NCI-H226 (cell line): ENCODE measurements around the gene FNIP2.
"Not testable (repeated sequence)": the region's sequence is repeated elsewhere in the genome, so short reads cannot be mapped to it uniquely, and the experiment has no call there.

Experiments
- DNase-seq: peaks from one replicate; pipeline ENCODE4 v3.0.0-alpha.2; 2015

FNIP2 gene

DNA sequence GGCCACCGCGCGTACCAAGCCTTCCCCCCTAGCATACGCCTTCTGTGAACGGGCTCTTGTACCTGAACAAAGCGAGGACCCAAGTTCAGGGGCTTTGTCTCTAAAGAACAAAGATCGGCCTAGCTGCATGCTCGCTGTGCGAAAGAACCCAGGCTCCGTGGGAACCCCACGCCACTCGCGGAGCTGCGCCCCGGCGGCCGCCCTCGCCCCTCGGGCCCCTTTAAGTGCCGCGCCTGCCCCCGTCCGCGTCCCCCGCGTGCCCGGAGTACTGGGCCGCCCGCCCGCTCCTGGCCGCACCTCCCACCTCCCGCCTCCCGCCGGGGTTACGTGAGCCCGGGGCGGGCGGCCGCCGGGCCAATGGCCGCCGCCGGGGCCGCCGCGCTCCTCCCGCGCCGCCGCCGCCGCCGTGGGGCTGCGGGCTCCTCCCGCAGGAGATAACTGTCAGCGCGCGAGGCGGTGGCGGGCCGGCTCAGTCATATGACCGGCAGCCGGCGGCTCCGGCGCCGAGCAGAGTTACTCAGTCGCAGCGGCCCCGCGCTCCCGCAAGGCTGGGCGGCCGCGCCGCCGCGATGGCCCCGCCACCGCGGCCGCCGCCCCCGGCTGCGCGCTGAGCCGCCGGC lies at the start of gene FNIP2:
TSS of gene FNIP2 (plus strand) at position 472 of the 620 bp plus-strand sequence. CDS start 187 bp downstream, outside the sequence.
- peak; percentile 58 for DNase-seq

DNA sequence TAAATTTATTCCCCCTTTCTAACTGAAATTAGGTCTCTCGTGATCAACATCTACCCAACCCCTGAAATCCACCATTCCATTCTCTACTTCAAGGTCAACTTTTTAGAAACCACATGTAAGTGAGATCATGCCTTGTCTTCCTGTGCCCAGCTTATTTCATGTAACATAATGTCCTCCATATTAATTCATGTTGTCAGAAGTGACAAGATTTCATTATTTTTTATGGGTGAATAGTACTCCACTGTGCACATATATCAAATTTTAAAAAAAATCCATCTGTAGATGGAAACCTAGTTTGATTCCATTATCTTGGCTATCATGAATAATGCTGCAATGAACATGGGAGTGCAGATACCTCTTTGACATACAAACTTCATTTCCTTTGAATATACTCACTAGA lies 47.1 kb upstream of the FNIP2 start:
- no peak for DNase-seq

DNA sequence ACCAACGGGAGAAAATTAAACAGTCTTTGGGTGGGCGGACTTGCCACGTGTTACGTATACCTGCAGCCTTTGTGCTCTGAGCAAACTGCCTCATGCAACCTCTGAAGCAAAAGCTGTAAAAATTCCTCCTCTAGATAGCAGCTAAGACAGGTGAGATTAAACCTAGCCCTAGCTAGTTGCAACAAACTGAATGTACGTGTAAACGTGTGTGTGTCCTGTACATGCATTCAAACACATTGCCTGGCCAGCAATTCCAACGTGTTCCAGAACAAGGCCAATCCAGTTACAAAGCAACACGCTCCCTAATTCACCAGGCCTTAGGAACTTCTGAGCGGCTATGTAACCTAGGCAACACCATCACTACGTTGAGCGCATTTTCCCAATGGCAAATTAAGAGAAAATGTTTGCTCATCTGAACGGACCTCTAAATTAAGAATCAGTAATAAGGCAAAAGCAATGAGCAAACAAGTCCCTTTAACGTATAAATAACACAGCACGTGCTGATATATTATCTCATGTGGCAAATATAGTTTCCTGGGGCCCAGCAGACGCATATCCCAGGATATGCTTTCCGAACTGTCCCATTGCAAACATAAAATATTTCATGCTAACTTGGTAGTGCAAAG lies 46.4 kb upstream of the FNIP2 start:
- no peak for DNase-seq

DNA sequence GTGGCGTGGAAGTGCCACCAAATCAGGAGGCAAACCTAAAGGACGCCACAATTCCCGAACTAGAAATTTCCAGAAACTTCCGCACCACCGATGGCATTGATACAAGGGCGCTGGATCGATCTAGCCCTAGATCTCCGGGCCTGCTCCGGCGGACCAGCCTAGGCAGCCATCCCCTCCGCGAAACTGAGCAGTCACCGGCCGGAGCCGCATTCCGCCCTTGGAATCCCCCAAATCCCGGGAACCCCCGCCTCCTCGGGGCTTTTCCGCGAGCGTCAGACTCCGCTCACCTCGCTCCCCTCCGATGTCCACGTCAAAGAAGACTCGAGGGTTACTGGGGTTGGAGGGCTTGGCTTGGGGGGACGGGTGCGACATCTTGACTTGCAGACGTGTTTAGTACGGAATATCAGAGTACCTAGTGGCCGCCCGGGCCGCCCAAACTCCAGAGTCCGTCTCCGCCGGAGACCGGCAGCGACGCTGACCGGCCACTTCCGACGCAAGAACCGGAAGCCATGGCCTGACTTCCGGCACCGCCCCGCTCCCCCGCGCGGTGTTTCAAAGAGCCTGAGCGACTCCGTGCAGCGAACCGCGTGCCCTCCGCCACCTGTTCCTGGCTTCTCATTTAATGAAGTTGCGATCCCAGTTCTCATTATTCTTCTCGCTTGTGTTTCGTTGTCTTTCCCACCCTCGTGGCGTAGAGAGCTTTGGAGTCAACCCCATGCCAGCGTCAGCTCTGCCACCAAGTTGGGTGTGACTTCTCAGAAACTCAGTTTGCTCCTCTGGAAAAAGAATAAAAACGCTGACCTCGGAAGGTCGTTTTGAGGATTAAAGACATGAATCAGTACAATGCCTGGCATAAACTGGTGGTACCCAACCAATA lies 45.7 kb upstream of the FNIP2 start, which contains the start of gene PPID:
TSS of gene PPID (minus strand) at position 480 of the 877 bp plus-strand sequence. CDS start at position 372, 108 bp downstream.
- DNase-seq = peak; percentile 66

DNA sequence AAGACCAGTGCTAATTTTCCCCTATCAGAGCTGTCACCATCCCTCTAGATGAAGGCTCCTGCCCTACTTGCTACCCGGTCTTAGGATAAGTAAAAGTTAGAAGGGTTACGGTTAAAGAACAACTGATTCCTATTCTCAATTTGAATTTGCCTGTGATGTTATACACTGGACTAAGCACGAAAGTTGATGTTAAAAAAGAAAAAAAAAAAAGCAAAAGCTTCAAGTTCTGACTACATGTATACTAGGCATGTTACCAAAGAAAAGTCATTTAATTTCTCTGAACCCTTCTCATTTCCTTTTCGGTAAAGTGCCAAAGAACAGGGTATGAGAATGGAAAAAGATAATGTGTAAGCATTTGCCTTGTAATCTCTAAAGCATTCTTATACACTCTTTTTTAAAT lies 44.2 kb upstream of the FNIP2 start:
- no peak for DNase-seq

DNA sequence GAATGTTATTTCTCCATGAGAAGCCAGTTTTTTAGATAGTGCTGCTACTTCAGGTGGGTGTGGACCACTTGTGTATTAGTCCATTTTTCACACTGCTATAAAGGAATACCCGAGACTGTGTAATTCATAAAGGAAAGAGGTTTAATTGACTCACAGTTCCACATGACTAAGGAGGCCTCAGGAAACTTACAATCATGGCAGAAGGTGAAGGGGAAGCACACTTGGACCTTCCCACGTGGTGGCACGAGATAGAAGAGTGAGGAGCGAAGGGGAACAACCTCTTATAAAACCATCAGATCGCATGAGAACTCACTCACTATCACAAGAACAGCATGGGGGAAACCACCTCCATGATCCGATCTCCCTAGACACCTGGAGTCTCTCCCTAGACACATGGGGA lies 42.2 kb upstream of the FNIP2 start:
- no peak for DNase-seq

DNA sequence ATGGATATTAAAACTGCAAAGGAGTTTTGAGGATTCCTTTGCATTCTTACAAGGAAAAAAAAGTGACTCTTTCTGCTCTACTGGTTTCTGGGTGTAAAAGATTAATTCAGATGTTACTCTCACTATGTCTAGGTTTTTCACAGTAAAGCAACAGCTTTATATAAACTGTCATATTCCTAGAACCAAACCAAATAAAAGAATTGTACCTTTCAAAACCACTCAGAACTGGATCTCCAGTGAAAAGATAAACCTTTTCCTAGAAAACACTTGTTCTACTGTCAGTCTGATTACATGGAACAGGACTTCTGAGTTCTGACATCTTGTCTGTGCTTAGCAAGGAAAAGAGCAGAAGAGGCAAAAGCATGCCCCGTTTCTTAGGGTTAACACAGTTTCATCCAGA lies 40.6 kb upstream of the FNIP2 start:
- no peak for DNase-seq

DNA sequence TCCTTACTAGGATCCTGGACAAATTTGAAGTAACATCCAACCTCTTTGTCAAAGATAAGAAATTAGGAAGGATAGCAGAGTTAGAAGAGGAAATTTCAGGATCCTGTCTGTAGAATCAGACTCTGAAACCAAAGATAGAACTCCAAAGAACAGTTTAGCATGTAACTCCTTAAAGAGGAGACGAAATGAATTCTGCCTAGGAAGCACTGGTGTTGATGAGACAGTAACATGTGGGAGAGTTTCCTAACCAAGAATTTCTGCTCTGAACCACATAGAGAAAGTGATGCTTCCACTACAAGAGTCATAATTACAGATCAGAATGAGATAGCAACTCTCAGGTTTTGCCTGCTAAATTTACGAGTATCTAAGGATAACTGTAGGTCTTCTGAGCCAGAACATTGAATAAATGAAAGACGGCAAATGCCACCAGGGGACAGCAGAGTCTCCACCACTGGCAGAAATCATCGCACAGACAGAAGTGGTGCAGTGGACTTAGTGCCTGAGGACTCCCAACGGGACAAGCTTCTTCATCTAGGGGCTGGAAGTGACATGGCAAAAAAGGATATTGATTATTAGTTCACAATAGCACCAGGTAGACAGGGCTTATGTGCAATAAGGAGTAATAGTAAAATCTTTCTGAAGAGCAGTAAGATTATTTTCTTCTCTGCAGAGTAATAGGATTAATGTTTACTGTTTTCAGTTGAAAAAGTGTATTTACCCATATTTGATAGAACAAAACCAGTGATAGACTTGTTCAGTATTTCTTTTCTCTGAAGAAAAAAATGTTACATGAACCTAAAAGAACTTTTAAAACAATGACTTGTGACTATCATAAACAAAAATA lies 38.9 kb upstream of the FNIP2 start:
- peak; percentile 3 for DNase-seq

DNA sequence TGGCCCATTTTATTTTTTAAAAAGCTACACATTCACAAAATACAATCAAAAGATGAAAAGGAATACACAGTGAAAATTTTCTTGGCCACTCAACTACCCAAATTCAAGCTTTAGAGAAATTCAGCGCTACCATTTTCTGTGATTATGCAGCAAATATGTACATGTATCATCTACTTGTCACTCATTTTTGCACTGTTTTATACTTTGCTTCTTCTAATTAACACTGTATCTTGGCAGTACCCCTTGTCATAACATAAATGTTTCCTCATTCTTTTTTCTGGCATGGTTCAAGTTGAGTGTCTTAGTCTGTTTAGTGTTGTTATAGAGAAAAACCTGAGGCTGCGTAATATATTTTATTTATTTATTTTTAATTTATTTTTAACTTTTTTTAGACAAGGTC lies 30.0 kb upstream of the FNIP2 start:
- DNase-seq = no peak

DNA sequence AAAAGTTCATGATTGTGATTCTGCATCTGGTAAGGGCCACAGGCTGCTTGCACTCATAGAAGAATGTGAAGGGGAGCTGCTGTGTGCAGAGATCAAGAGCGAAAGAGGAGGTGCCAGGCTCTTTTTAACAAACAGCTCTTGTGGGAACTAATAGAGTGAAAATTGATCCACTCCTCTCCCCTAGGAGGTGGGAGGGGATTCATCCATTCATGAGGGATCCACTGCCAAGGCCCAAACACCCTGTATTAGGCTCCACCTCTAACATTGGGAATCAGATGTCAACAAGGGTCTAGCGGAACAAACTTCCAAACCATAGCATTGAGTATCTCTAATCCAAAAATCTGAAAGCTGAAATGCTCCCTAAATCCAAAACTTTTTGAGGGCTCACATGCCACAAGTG lies 29.2 kb upstream of the FNIP2 start:
- no peak for DNase-seq

DNA sequence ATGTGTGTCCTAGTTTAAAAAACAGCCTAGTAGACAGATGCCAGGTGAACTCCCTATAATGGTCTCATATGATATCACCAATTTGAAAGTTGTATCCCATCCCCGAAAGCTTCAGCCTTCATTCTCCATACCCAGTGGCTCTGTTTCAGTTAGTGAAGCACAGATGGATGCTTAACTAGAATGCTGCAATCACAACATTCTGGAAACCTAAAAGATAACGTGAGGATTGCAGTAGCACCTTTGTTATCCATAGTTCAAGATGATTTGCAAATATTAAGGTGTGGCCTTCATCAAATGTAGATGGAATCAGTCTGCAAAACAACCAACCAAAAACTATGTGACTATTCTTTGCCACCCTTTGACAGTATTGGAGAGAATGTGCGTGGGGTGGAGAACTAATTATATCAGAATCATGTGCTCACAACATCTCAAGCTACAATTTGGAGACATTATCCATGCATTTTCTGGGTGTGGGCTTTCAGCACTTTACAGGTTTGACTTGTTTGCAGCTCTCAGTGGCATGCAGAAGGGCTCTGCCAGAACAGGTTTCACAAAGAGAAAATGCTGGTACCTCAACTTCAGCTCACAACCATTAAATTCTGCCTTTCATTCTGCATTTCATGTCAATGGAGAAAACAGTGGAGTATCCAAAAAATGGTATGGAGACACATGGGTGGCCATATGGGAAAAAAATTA lies 27.4 kb upstream of the FNIP2 start:
- no peak for DNase-seq

DNA sequence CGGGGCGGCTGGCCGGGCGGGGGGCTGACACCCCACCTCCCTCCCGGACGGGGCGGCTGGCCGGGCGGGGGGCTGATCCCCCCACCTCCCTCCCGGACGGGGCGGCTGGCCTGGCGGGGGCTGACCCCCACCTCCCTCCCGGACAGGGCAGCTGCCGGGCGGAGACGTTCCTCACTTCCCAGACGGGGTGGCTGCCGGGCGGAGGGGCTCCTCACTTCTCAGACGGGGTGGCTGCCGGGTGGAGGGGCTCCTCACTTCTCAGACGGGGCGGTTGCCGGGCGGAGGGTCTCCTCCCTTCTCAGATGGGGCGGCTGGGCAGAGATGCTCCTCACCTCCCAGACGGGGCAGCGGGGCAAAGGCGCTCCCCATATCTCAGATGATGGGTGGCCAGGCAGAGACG lies 22.3 kb upstream of the FNIP2 start:
- not testable (repeated sequence) for DNase-seq

DNA sequence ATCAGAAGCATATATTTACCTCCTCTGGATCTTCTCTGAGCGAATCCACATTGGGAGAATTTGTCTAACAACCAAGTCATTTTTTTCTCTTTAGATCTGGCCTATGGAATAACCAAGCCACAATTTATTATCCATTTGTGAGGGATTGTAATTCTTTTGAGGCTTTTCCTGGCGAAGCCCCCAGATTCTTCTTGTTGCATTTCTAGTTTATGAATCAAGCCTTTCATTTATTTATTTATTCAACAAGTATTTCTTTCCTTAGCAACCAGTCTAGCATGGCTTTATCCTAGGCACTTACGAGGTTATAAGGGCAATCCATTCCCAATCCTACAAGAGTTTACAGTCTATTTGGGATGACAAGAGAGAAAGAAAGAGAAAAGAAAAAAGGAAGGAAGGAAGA lies 18.4 kb upstream of the FNIP2 start:
- DNase-seq = peak; percentile 2

DNA sequence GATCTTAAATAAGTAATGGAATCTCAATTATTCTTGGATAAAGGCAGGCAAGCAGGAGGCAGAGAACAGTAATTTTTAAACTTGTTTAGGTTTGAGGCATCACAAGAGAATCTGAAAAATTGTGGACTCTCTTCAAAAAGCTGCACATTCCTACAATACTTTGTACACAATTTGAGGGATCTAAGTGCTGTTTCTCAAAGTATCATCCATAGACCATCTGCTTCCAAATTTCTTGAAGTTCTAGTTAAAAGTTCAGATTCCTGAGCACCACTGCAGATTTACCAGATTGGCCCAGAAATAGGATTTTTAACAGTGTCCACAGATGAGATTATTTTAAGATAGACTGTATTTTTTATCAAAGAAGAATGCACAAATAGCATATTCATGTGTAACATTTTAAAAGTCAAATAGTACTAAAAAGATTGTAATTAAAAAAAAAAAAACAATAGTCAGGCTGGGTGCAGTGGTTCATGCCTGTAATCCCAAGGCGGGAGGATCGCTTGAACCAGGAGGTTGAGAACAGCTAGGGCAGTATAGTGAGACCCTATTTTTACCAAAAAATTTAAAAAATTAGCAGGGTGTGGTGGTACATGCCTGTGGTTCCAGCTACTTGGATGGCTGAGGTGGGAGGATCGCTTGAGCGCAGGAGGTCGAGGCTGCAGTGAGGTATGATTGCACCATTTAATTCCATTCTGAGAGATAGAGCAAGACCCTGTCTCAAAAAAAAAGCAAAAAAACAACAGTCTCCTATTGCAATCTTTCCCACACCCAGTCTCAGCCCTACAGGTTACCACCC lies 14.2 kb upstream of the FNIP2 start:
- peak; percentile 24 for DNase-seq

DNA sequence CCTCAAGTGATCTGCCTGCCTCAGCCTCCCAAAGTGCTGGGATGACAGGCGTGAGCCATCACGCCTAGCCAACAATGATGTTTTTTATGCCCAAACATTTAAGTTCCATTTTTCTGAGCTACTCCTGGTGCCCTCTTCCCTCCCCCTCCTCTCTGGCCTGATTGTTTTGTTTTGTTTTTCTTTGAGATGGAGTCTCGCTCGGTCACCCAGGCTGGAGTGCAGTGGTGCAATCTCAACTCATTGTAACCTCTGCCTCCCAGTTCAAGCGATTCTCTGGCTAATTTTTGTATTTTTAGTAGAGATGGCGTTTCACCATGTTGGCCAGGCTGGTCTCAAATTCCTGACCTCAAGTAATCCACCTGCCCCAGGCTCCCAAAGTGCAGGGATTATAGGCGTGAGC lies 13.0 kb upstream of the FNIP2 start:
- DNase-seq = not testable (repeated sequence)

DNA sequence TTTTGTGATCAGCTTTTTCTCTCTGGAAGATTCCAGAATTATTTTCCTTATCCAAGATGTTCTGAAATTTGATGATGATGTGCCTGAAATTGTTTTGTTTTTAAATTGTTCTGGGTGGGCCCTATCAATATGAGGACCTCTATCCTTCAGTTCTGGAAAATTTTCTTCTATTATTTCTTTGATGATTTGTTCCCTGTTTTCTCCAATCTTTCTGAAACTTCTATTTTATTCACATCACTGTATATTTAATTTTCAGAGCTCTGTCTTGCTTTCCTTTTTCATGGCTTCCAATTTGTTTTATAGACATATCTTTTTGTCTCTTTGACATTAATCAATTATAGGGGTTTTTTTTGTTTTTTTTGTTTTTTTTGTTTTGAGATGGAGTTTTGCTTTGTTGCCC lies 12.2 kb upstream of the FNIP2 start:
- DNase-seq = no peak

DNA sequence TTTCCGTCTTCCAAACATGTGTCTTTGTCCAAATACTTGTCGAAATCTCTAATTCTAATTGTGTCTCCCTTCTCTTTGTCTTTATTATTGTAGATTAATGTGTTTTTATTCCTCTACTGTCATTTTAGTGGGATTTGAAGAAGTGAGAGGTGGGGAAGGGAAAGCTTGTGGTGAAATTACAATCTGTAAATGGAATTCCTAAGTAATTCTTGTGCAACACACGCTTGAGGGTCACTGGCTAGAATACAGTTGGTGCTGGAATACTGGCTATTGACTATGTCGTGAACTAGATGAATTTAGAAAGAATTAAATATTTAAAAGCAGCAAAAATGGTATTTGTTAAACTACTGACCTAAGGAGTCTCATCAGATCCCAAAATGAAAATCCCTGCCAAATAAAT lies 10.7 kb upstream of the FNIP2 start:
- peak; percentile 9 for DNase-seq

DNA sequence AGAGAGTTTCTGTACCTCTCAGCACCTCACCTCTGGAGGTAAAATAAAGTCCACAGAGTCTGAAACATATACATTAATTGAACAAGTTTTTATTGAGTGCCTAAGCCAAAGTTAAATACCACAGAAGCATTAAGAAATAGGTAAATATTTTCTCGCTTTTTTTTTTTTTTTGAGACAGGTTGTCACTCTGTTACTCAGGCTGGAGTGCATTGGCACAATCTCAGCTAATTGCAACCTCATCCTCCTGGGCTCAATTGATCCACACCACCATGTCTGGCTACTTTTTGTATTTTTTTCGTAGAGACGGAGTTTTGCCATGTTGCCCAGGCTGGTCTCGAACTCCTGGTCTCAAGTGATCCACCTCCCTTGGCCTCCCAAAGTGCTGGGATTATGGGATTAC lies 10.1 kb upstream of the FNIP2 start:
- DNase-seq = no peak

DNA sequence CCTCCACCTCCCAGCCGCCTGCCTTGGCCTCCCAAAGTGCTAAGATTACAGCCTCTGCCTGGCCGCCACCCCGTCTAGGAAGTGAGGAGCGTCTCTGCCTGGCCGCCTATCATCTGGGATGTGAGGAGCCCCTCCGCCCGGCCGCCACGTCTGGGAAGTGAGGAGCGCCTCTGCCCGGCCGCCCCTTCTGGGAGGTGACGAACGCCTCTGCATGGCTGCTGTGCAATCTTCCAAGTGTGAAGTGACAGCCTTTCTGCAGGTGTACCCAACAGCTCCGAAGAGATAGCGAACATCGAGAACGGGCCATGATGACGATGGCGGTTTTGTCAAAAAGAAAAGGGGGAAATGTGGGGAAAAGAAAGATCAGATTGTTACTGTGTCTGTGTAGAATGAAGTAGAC lies 9.3 kb upstream of the FNIP2 start:
- not testable (repeated sequence) for DNase-seq

DNA sequence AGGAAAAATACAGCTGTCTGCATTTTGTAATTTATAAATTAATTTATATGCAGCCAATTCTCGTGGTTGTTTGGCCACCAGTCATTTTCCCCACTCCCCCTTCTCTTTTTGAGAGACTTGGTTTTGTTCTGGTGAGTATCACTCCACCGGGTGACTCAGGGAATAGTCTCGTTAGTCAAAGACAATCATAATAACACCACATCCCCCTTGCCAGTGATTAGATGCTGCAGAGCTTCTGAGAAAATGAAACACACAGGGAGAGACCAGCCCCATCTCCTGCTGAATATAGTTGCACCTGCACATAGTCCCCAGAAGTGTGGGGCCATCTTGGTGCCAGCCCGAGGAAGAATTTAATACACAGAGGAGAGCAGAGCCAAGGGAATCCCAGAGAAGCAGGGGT lies 8.0 kb upstream of the FNIP2 start:
- no peak for DNase-seq

DNA sequence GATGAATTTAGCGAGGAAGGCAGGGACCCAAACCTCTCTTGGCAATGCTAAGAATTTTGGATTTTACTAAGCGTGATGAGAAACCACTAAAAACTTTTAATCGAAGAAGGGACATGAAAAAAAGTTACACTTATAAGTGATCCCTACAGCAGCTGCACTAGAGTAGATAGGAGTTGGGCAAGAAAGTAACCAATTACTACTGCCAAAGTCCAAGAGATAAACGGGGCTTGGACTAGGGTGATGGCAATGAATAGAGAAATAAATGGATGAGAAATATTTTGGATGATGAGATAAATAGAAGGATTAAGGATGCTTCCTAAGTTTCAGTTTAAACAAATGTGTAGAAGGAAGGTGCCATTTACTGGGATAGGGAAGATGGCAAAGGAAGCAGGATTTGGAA lies 6.3 kb upstream of the FNIP2 start:
- no peak for DNase-seq
